Fibroblast of pulmonary artery (primary cell): ENCODE data around the gene JAML.
A peak's percentile ranks its signal among the peaks of the same experiment; 100 is the strongest.

Experiments
- DNase-seq: peaks from one replicate; pipeline ENCODE4 v3.0.0-alpha.2; 2010; ENCODE audit warnings: low read depth
- H3K4me3 ChIP-seq: replicated peaks from 2 replicates; pipeline ENCODE4 v1.5.1; 2011; ENCODE audit warnings: low read depth, mild to moderate bottlenecking, control low read depth, low read length, moderate library complexity
- CTCF ChIP-seq: IDR thresholded peaks from 2 replicates; pipeline ENCODE4 v1.5.1; 2011; ENCODE audit warnings: mild to moderate bottlenecking, control low read depth, low read length, inconsistent platforms; ENCODE audit errors: missing control alignments

JAML gene

GRCh38 chr11:118240999-118241763, 16.4 kb upstream of the JAML start:
- no peak overlapping the region for H3K4me3 ChIP-seq
- TF ChIP-seq CTCF: no peak
- peak; percentile 29 for DNase-seq

- H3K4me3 ChIP-seq: no peak overlapping the region
- DNase-seq: no peak
Observed at GRCh38 chr11:118239509-118240205, 14.8 kb upstream of the JAML start.

GRCh38 chr11:118238929-118239328, 14.1 kb upstream of the JAML start:
- no peak for TF ChIP-seq CTCF

More at GRCh38 chr11:118239509-118240205, 14.8 kb upstream of the JAML start:
- no peak for TF ChIP-seq CTCF

GRCh38 chr11:118238421-118238820, 13.6 kb upstream of the JAML start:
- no peak for DNase-seq
- no peak for TF ChIP-seq CTCF
- no peak overlapping the region for H3K4me3 ChIP-seq

More at GRCh38 chr11:118238929-118239328, 14.1 kb upstream of the JAML start:
- H3K4me3 ChIP-seq: no peak overlapping the region
- DNase-seq: no peak

- no peak for TF ChIP-seq CTCF
- no peak overlapping the region for H3K4me3 ChIP-seq
- DNase-seq: no peak
Observed at GRCh38 chr11:118236170-118236569, 11.4 kb upstream of the JAML start.

GRCh38 chr11:118234833-118235232, 10.0 kb upstream of the JAML start:
- H3K4me3 ChIP-seq: no peak overlapping the region
- DNase-seq: no peak
- TF ChIP-seq CTCF: no peak
